Suprapubic skin (tissue), 4 donors: Measurements from ENCODE around the gene HSD17B7.
"Not testable (repeated sequence)": the region's sequence is repeated elsewhere in the genome, so short reads cannot be mapped to it uniquely, and the experiment has no call there.

Source experiments
- EP300 ChIP-seq: sonication (generic); formaldehyde crosslinking; IDR thresholded peaks from one replicate; pipeline ENCODE4 v1.6.1; 2017; ENCODE audit warnings: antibody characterized with exemption
- POLR2A ChIP-seq, 2 donors: fragments of 450-650 bp; IDR thresholded peaks; one replicate each; pipeline ENCODE4 v1.6.1; 2017; ENCODE audit warnings: antibody characterized with exemption in 2 of 2, mild to moderate bottlenecking in 2 of 2, moderate library complexity in 2 of 2
- POLR2AphosphoS5 ChIP-seq, 3 donors: sonication (generic); formaldehyde crosslinking; IDR thresholded peaks; one replicate each; pipeline ENCODE4 v1.6.1; 2017; ENCODE audit warnings: antibody characterized with exemption in 3 of 3
- TF ChIP-seq, protein P1 (sequence below), 2 donors: fragments of 200-600 bp in 1 of 2; fragments of 450-650 bp in 1 of 2; sonication (generic) in 1 of 2; IDR thresholded peaks; one replicate each; pipeline ENCODE4 v1.5.1; 2016 to 2019; ENCODE audit warnings: antibody characterized with exemption in 2 of 2, mild to moderate bottlenecking in 1 of 2, moderate library complexity in 1 of 2

DNA sequence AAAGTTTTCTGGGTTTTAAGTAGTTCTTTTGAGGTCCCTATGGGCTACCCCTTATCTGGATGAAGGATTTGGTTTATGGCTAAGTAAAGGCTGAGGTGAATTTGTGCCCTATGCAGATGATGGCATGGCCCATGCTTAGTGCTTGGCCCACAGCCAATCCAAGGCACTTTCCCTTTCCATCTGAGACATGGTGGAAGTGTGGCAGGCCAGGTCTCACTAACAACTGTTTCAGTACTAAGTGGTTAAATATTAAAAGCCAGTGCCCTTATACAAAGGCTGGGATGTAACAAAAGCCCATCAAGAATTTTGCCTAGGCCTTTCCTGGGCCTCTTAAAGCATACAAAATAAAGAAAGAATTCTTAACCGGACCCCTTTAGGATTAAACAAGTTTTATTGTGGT is 1.7 kb upstream of the HSD17B7 start:
- TF ChIP-seq POLR2A (IDR thresholded peaks at IDR 0.05); POLR2AphosphoS5 (IDR thresholded peaks at IDR 0.05); EP300: not testable (repeated sequence)
- TF ChIP-seq, protein P1, sequence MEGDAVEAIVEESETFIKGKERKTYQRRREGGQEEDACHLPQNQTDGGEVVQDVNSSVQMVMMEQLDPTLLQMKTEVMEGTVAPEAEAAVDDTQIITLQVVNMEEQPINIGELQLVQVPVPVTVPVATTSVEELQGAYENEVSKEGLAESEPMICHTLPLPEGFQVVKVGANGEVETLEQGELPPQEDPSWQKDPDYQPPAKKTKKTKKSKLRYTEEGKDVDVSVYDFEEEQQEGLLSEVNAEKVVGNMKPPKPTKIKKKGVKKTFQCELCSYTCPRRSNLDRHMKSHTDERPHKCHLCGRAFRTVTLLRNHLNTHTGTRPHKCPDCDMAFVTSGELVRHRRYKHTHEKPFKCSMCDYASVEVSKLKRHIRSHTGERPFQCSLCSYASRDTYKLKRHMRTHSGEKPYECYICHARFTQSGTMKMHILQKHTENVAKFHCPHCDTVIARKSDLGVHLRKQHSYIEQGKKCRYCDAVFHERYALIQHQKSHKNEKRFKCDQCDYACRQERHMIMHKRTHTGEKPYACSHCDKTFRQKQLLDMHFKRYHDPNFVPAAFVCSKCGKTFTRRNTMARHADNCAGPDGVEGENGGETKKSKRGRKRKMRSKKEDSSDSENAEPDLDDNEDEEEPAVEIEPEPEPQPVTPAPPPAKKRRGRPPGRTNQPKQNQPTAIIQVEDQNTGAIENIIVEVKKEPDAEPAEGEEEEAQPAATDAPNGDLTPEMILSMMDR (IDR thresholded peaks at IDR 0.05), result not testable (repeated sequence)
